Ramos (cell line): ENCODE results near the gene SERTAD1.
"Not testable (repeated sequence)": the region's sequence is repeated elsewhere in the genome, so short reads cannot be mapped to it uniquely, and the experiment has no call there.

Experiments
- in situ Hi-C: fragments of 300-500 bp; cut with MboI; formaldehyde crosslinking; loops from one replicate; pipeline ENCODE4 v1.14.3; 2022; ENCODE audit warnings: low sequenced_read_pairs; ENCODE audit not compliant: unreplicated experiment

Gene SERTAD1, protein sequence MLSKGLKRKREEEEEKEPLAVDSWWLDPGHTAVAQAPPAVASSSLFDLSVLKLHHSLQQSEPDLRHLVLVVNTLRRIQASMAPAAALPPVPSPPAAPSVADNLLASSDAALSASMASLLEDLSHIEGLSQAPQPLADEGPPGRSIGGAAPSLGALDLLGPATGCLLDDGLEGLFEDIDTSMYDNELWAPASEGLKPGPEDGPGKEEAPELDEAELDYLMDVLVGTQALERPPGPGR

DNA sequence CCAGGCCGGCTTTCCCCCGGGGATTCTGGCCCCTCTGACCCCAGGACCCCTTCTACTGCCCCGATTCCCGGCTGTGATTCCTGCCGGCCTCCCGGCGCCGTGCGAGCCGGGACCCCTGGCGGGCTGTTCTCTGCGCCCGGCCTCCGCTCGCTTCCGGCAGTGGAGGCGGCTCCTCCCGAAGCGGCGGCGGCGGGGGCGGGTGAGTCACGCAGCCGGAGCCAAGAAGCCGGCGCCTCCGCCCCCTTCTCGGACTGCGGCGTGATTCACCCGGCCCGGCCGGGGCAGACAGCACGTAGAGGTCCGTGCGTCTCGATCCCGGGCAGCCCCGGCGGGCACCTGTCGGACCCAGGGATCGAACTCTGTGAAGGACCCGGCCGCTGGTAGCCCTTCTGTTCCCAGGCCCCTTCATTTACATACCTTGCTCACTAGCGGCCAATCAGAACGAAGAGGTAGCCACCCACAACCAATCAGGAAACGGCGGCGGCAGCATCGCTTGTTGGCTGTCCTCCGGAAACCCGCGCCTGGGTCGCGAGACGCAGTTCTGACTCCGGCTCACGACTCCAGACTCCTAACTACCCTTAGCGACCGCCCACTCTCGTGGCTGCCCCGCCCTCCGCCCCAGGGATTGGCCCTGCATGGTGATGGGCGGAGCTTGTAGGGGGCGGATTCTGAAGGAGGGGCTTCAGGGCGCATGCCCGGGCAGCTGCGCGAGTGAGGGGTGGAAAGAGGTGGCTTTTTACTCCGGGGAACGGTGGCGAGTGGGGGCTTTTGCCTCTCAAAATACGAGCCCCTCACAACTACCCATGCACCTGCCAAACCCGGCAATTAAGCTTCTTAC lies at the start of gene SERTAD1:
Gene SERTAD1, minus strand, starts transcription at position 543 of the 838 bp plus-strand sequence. CDS start 2,446 bp downstream, outside the sequence.
- in situ Hi-C loops: no loop called here

DNA sequence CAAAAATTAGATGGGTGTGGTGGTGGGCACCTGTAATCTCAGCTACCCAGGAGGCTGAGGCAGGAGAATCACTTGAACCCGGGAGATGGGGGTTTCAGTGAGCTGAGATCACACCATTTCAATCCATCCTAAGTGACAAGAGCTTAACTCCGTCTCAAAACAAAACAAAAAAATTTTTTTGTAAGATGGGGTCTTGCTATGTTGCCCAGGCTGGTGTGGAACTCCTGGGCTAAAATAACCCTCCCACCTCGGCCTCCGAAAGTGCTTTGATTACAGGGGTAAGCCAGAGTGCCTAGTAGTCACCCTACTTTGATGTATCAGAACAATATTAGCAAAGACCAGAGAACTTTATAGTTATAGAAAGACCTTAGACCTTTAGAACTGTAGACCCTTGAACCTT lies 48.9 kb upstream of the SERTAD1 start:
- in situ Hi-C loops: no loop called here

DNA sequence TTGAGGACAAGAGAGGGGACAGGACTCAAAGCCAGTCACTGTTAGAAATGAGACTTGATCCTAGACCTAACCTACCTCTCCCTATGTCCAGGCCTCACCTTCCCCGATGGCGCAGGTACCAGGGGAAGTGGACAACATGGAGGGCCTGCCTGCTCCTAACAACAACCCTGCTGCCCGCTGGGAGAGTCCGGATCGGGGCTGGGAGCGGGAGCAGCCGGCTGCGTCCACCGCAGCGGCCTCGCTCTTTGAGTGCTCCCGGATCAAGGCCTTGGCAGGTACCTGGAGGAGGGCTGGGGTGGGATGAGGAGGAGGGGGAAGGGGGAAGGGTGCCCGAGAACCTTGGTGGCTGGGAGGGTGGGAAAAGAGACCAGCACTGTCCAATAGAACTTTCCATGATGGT lies 46.7 kb upstream of the SERTAD1 start:
- in situ Hi-C loops: no loop called here

DNA sequence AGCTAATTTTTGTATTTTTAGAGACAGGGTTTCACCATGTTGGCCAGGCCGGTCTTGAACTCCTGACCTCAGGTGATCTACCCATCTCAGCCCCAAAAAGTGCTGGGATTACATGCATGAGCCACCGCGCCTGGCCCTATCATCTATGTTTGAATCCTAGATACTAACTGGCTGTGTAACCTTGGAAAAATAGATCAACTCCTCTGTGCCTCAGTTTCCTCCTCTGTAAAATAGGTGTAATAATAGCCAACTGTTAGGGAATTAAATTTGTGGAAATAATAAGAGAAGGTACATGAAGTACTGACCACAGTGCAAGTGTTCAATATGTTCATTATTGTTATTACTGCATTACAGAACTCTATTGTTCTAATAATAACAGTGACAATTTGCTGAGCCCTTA lies 45.3 kb upstream of the SERTAD1 start:
- in situ Hi-C loops: no loop called here

DNA sequence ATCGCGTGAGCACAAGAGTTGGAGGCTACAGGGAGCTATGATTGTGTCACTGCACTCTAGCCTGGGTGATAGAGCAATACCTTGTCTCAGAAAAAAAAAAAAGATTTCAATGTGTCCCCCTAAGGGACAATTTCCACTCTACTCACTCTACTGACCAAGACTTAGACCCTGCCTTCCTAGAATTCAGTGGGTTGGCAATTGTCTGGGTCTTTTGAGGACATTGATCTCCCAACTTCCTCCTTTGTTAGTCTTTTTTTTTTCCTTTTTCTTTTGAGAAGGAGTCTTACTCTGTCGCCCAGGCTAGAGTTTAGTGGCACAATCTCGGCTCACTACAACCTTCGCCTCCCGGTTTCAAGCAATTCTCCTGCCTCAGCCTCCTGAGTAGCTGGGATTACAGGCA lies 43.2 kb upstream of the SERTAD1 start:
- in situ Hi-C loops: no loop called here

DNA sequence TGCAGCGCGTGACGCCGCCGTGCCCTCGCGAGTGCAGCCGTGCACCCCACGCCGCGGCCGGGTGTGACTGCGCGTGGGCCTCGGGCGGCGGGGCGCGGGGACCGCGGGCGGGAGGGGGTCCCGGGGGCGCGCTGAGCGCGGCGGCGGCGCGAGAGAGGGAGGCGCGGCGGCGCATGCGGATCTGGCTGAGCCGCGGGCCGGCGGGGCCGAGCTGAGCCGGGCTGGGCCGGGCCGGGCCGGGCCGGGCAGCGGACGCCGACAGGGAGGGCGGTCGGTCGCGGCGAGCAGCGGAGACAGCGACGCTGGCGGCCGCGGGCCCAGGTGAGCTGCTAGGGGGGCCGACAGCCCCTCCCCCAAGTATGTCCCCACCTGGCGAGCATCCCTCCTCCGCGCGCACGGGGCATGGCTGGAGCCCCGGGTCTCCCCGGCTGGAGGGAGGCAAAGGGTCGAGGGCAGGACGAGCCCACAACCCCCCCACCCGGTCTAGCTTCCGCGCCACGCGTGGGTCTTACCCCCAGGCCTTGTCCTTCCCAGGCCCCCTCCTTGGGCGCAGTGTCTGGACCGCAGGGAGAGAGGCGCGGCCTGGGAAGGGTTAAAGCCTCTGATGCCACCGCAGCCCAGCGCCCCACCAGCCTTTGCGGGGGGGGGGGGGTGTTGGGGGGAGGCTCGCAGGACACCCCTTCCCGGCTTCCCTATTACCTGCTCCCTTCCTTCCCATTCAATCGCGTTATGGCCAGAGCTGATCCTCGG lies 41.4 kb upstream of the SERTAD1 start, which contains the start of gene SPTBN4:
Gene SPTBN4, plus strand, starts transcription at position 17 of the 750 bp plus-strand sequence. CDS start 5,621 bp downstream, outside the sequence.
- in situ Hi-C loops: no loop called here

DNA sequence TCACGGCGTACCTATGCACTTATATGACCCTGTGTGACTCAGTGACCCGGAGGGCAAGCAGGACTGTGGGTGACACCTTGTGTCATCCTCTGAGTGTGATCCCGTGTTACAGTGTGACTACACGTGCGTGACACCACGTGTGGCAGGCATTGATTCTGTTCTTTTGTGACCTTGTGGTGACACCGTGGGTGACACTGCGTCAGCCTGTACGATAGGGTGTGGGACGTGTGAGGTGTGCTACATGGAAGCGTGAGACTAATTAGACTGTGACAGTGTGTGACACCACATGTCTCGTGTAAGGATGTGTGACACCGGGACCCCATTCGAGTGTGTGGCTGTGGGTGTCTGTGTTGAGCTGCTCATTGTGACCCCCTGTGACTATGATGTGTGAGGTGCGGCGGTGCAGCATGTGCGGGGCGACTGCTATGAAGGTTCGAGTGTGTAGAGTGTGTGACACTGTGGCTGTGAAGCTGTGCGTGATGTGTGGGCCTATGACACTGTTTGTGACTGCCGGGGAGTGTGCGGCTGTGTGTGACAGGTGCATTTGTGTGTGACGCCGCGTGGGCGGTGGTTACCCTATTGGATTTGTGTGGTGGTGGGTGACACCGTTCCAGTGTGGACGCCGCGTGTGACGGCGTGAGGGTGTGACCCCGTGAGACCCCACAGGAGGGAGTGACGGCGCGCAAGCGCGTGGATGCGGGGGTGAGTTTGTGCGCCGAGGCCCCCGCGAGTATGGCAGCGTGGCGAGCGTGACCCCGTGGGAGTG lies 40.6 kb upstream of the SERTAD1 start:
- in situ Hi-C loops: no loop called here

DNA sequence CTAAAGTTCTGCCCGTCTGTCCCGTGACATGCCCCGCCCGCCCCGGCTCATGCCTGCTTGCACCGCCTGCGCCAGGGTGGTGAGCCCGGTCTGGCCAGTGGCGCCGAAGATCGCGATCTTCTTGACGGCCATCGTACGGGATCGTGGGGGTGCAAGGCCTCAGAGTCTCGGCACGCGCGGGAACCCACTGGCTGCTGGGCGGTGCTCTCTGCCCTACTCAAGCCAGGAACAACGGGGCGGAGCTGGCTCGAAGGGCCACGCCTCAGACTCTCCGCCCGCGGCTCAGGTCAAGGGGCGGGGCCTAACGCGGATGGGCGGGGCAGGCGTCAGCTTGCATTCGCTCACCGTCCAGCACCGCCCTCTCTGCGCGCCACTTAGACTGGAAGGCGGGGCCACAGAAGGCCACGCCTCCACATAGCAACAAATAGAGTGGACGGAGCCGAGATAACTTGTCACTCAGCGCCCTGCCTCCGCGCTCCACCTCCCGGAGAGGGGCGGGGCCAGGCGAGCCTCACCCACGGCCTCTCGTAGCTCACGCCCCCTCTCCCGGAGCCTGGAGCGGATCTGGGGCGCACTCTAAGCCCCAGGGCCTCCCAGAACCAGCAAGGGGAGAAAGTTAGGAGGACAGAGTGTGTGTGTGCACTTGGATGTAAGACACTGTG lies 39.9 kb upstream of the SERTAD1 start, which contains the start of gene BLVRB:
Gene BLVRB, minus strand, starts transcription at position 189 of the 662 bp plus-strand sequence. Its CDS starts 57 bp downstream, at position 132.
- in situ Hi-C loops: no loop called here

DNA sequence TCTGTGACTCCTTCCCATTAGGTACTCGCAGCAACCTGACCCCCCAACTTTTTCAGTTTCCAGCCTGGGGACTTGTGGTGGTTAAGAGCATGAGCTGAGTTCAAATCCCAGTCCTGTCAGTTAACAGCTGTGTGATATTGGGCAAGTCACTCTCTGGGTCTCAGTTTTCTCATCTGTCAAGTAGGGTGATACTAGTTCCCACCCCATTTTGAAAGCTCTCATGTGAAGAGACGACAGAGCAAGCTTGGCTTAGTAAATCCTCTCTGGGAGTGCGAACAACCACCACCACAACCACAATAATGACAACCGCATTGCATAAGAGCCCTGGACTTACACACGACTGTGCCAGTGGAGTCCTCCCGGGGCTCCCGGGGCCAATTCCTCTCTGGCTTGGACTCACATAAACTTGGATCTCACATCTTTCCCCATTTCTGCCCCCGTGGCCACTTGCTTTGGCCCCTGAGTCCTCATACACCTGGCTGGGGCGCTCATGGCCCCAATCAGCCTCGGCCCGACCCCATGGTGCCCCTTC lies 39.3 kb upstream of the SERTAD1 start:
- in situ Hi-C loops: no loop called here

DNA sequence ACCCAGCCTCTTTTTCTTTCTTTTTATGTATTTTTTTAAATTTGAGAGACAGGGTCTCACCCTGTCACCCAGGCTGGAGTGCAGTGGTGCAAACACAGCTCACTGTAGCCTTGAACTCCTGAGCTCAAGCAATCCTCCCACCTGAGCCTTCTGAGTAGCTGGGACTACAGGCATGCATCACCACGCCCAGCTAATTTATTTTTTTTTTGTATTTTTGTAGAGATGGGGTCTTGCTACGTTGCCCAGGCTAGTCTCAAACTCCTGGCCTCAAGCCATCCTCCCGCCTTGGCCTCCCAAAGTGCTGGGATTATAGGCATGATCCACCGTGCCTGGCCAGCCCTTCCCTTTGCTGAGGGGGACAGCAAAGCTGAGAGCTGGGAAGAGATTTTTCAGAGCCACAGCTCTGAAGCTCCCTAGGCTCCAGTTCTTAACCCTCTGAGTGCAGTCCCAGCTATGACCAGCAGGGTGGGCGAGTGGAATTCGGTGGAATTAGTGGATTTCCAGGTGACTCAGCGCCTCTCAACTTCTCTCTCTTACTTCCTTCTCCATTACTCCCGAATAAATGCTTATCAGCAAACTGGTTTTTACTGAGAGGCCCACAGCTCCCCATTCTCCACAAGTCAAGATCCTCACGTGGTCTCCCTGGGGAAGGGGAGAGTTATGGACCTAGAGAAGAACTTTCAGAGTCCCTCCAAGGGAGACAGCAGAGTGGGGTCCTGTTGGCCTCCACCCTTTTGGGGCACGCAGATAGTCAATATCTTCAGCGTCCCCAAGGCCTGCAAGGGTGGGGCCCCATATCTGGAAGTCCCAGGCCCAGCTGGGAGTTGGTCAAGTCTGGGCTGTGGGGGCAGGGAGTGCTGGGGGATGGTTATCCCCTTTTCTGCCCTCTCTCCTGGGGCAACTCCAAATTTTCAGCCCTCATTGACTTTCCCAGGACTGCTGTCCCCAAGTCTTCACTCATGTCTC lies 38.5 kb upstream of the SERTAD1 start:
- in situ Hi-C loops: no loop called here

DNA sequence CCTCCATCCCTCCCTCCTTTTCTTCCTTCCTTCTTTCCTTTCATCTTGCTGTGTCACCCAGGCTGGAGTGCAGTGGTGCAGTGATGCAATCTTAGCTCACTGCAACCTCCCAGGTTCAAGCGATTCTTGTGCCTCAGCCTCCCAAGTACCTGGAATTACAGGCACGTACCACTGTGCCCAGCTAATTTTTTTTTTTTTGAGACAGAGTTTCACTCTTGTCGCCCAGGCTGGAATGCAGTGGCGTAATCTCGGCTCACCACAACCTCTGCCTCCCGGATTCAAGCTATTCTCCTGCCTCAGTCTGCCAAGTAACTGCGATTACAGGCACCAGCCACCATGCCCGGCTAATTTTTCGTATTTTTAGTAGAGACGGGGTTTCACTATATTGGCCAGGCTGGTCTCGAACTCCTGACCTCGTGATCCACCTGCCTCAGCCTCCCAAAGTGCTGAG lies 37.8 kb upstream of the SERTAD1 start:
- in situ Hi-C loops: not testable (repeated sequence)

DNA sequence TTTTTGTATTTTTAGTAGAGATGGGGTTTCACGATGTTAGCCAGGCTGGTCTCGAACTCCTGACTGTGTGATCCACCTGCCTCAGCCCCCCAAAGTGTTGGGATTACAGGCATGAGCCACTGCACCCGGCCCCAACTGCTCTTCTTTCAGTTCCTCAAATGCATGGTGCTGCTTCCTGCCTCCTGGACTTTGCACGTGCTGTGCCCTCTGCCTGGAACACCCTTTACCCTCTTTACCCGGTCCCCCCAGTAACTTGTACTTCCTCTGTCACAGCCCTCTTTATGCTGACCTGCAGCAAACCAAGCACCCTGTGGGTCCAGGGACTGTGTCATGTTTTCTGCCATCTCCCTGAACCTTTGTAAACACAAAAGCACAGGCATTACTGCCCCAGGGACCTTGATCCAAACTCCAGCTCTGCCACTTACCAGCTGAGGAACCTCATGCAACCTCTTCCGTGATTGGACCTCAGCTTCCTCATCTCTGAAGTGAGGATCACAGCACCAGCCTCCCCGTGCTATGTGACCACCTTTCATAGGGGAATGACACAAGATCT lies 36.0 kb upstream of the SERTAD1 start:
- in situ Hi-C loops: no loop called here

DNA sequence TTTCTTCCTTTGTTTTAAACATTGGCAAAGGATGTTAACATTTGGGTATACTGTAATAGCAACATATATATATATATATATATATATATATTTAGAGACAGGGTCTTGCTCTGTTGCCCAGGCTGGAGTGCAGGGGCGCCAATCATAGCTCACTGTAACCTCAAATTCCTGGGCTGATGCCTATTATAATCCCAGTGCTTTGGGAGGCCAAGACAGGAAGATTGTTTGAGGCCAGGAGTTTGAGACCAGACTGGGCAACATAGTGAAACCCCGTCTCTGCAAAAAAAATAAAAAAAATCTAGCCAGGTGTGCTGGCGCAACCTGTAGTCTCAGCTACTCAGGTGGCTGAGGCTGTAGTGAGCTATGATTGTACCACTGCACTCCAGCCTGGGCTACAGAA lies 34.4 kb upstream of the SERTAD1 start:
- in situ Hi-C loops: no loop called here

DNA sequence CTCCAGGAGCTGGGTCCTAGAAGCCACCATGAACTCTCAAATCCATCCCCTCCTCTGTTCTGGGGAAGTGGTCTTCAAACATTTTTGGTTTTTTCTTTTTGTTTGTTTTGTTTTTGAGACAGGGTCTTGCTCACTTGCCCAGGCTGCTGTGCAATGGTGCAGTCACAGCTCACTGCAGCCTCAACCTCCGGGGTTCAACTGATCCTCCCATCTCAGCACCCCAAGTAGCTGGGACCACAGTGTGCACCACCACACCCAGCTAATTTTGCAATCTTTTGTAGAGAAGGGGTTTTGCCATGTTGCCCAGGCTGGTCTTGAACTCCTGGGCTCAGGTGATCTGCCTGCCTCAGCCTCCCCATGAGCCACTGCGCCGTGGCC lies 32.8 kb upstream of the SERTAD1 start:
- in situ Hi-C loops: no loop called here

DNA sequence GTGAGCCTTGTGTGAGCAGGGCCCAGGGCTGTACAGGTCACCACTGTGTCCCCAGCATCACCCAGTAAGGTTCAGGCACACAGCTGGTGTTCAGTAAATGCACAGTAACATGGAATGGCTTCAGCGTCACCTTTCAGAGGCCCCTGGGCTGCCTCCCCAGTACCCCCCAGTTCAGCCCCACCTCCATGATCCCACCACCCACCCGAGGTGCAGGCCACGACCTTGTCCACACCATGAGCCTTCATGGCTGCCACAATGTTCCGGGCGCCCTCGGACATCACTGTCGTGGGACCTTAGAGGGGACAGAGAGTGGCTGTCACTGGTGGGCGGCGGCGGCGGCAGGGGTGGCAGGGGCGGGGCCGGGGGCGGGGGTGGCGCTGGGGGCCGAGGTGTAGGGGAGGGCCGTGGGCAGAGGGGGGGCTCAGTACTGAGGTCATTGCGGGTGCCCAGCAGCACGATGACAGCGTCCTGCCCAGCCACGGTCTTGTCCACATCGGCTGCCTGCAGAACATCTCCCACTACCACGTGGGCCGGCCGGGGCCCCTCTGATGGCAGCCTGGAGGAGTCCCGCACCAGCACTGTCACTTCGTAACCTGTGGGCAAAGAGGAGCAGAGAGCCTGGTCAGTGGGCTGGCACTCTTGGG lies 32.3 kb upstream of the SERTAD1 start:
- in situ Hi-C loops: no loop called here

DNA sequence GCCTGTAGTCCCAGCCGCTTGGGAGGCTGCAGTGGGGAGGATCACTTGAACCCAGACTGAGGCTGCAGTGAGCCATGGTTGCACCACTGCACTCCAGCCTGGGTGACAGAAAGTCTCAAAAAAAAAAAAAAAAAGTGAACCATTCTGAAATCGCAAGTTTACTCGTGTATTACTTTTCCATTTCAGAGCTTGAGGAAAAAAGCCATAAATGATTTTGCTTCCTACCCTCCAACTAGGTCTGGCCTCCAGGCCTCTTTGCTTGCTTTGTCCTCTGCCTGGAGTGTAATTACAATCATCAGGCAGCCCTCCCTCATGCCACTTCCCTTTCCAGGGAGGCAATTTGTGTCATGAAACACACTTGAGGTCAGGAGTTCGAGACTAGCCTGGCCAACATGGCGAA lies 31.3 kb upstream of the SERTAD1 start:
- in situ Hi-C loops: no loop called here

DNA sequence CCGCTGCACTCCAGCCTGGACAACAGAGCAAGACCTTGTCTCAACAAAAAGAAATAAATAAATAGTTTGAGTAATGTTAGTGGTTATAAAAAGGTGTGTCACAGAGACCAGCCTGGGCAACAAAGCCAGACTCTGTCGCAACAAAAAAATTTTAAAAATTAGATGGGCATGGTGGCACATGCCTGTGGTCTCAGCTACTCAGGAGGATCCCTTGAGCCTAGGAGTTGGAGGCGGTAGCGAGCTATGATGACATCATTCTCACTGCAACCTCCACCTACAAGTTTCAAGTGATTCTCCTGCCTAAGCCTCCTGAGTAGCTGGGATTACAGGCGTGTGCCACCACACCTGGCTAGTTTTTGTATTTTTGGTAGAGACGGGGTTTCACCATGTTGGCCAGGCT lies 28.2 kb upstream of the SERTAD1 start:
- in situ Hi-C loops: not testable (repeated sequence)
